ENCODE measurements around the gene GPC1. TPM values are rescaled to one million over a fixed set of nuclear protein-coding genes. Genes with fewer than 3 reads are reported as not detected.

GPC1 gene
- total RNA-seq, 4 donors from 2014 or later = 0.88 to 62.2 (median 43.4) TPM

DNA sequence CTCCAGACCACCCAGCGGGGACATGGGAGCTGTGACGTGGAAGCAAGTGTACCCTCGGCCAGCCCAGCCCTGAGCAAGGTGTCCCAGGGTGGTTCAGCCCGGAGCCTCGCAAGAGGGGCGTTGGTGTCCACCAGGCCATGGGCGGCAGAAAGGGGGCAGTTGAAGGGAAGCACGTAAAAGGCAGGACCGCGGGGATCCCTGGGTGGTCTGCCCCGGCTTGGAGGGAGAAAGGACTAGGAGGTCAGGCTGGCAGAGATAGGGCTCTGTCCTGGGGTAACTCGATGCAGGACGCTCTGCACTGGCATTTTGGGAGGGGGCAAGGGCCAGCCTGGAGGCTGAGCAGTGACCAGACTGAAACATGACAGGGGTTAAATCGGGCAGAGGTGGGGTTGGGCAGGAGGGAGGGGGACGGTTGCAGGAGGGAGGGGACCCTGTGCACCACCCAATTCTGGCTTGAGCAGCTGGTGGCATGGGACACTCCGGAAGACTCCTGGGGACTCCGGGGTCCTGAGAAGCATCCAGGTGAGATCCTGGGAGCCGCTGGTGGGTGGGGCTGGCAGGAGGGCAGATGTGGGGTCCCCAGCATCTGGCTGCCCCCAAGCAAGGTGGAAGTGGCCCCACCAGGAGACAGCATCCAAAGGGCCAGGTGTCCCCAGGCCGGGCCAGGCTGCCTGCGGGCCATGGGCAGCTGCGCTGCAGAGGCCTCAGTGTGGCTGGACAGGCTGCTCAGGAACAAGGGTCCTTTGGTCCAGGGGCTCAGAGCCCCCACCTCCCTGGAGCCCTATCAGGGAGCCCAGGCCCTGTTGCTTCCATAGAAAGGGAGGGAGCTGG lies 46.8 kb upstream of the GPC1 start:
- no peak overlapping the region for H3K27ac ChIP-seq

DNA sequence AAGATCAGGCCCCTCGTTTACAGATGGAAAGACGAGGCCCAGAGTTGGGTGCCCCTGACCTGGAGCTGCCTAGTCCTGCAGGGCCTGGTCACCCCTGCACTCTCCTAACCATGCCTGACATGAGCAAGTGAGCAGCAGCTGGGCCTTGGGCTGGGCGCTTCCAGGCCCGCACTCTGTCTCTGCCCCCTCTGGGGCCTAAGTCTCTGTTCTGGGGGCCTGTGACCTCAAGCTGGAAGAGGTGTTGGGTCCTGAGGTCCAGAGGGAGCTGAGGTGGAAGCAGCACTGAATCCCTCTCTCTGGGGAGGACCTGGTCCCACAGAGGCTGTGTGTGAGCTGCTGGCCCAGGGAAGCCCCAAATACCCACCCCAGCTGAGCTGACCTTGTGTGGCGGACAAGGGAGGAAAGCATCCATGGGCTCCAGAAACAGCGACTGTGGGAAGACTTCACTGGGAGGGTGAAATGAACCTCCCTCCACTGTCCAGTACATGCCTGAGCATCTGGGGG lies 46.1 kb upstream of the GPC1 start:
- Histone ChIP-seq H3K27me3 (no peaks in the 10 kb centered on the region), H3K36me3 (no peaks in the 10 kb centered on the region), H3K4me3 (no peak overlapping the region), H3K4me1 (no peaks in the 10 kb centered on the region), H3K9me3 (no peaks in the 10 kb centered on the region), H3K27ac (no peak overlapping the region)
- intact Hi-C loops (cut with DNase I; ENCODE audit: low total_unique reads) = no loop called here
- no peak for DNase-seq
- TF ChIP-seq, protein P1, sequence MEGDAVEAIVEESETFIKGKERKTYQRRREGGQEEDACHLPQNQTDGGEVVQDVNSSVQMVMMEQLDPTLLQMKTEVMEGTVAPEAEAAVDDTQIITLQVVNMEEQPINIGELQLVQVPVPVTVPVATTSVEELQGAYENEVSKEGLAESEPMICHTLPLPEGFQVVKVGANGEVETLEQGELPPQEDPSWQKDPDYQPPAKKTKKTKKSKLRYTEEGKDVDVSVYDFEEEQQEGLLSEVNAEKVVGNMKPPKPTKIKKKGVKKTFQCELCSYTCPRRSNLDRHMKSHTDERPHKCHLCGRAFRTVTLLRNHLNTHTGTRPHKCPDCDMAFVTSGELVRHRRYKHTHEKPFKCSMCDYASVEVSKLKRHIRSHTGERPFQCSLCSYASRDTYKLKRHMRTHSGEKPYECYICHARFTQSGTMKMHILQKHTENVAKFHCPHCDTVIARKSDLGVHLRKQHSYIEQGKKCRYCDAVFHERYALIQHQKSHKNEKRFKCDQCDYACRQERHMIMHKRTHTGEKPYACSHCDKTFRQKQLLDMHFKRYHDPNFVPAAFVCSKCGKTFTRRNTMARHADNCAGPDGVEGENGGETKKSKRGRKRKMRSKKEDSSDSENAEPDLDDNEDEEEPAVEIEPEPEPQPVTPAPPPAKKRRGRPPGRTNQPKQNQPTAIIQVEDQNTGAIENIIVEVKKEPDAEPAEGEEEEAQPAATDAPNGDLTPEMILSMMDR (IDR thresholded peaks at IDR 0.05) = no peak
- TF ChIP-seq POLR2A (IDR thresholded peaks at IDR 0.05) = no peak

More for the DNA sequence above, 46.8 kb upstream of the GPC1 start:
- no peak for TF ChIP-seq POLR2A (IDR thresholded peaks at IDR 0.05)
- TF ChIP-seq, protein P1 (IDR thresholded peaks at IDR 0.05) = no peak
- DNase-seq = no peak
- Histone ChIP-seq H3K27me3 (no peaks in the 10 kb centered on the region), H3K36me3 (no peaks in the 10 kb centered on the region), H3K9me3 (no peaks in the 10 kb centered on the region), H3K4me1 (no peaks in the 10 kb centered on the region), H3K4me3 (no peak overlapping the region)
- intact Hi-C loops (cut with DNase I; ENCODE audit: low total_unique reads) = no loop called here

DNA sequence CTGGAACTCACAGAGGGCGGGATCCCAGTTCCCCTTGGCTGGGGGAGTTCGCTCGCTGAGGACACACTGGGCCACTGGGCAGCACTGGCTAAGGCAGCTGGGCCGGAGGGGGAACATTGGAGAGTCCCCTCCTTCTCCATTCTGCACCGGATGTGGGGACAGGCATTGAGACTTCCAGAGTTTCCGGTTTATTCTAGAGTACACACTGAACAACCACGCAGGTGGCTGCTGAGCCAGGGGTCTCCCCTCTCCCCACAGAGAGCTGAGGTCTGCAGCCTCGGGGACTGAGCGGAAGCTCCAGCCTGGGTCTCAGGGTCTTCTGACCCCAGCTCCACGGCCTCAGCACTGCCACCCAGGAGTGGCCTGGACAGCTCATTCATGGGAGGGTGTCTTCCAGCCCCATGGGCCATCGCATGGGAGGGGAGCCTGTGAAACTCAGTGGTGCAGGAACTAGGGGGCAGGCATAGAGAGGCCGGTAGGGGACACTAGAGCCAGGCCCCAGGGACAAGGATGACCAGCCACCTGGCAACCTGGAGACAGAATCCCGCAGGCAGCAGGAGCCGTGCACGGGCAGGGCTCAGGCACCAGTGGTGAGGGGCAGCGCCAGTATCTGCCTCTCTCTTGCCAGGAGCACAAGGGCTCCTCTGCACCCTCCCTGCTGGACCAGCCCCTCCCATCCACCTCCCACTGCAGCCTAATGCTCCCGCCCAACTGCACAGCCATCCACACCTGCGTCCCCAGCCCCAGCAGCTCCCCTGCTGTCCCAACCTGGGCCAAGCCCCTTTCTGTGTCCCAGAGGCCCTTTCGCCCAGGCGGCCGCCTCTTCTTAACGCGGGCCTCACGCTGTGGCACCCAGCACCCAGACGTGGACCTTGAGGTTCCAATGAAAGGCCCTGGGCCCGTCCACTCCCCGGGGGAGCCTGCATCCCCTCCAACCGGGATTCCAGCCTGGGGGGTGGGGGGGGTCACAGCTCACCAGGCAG lies 45.1 kb upstream of the GPC1 start:
- H3K27me3 ChIP-seq = no peaks in the 10 kb centered on the region
- no peak overlapping the region for H3K27ac ChIP-seq
- no peaks in the 10 kb centered on the region for H3K9me3 ChIP-seq
- no peaks in the 10 kb centered on the region for H3K36me3 ChIP-seq
- H3K4me1 ChIP-seq = no peaks in the 10 kb centered on the region
- no peak for TF ChIP-seq POLR2A (IDR thresholded peaks at IDR 0.05)
- TF ChIP-seq, protein P1 (IDR thresholded peaks at IDR 0.05) = no peak
- peak in 1 of 2 donors; percentile 7 for DNase-seq
- H3K4me3 ChIP-seq = no peak overlapping the region
- intact Hi-C loops (cut with DNase I; ENCODE audit: low total_unique reads) = no loop called here

DNA sequence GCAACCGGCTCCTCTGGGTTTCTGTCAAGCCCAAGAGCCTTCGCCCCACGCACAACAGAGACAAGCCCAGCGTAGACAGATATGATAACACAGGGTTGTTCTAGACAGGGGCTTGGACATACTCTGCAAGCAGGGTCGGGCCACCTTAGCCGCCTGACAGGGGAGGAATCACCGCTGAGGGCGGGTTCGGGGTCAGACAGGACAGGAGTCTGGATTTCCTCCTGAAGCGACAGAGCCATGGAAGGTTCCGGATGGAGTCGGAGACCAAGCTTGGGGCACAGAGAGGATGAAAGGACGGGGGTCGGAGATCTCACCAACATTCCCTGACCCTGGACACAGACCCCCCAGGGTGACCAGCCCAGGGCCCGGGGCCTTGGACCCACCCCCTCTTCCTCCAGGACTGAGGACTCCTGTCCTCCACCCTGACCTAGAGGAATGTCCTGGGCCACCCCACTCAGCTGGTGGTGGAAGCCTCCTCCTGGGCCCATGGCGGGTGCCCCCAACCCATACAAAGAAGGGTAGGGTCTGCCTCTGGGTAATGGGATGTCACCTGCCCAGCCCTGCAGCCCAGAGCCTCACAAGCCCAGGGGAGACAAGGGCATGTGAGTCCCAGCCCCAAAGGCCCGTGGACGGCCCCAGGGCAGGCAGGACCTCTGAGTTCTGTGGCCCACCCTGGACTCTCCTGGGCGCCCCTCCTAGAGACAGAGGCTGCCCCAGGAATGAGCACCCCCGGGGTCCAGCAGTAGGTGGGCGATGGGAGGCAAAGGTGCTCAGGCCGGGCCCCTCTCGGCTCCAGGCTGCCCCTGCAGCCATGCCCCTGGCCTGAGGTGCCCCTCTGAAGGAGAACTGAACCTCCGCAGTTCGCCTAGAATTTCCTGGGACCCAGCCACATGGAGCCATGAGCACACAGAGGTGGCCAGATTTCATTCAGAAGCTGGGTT lies 44.1 kb upstream of the GPC1 start:
- H3K27me3 ChIP-seq = no peaks in the 10 kb centered on the region
- H3K9me3 ChIP-seq = no peaks in the 10 kb centered on the region
- DNase-seq = peak in 1 of 2 donors; percentile 4
- no peaks in the 10 kb centered on the region for H3K4me1 ChIP-seq
- no peak overlapping the region for H3K27ac ChIP-seq
- intact Hi-C loops (cut with DNase I; ENCODE audit: low total_unique reads) = no loop called here
- TF ChIP-seq, protein P1 (IDR thresholded peaks at IDR 0.05) = no peak
- TF ChIP-seq POLR2A (IDR thresholded peaks at IDR 0.05) = no peak
- no peak overlapping the region for H3K4me3 ChIP-seq
- H3K36me3 ChIP-seq = no peaks in the 10 kb centered on the region

Measured in uterus (tissue), 4 donors.